ENCODE measurements around the gene TIMM17A.

Gene TIMM17A

DNA sequence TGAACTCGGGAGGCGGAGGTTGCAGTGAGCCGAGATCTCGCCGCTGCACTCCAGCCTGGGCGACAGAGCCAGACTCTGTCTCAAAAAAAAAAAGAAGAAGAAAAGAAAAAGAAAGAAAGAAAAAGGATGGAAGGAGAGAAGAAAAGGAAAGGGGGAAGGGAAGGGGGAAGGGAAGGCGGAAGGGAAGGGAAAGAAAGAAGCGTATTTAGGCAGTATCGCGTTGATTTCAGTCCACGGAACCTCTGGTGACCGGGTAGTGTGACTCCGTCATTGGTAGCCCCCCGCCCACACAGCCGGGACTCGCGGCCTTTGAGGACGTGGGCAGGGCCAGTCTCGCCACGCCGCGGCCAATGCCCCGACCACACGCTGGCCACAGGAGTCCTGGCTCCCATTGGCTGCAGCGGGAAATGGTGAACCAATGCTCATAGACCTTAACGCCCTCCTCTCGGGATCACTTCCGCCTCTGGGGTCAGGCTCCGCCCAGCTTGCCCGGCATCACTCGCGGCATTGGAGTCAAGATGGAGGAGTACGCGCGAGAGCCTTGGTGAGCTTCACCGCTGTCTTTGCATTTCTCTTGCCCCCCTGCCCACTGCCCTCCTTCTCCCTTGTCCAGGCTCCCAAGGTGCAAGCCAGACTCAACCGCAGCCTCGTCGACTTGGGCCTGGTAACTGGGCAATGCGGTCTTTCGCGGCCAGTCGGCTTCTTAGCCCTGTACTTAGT, at the start of gene TIMM17A:
Gene TIMM17A (plus strand): TSS at position 495 of the 720 bp plus-strand sequence. CDS start 24 bp downstream, at position 519.
- DNase-seq (ENCODE audit: low read depth in 2 of 2), result peak; percentile 85 to 95

DNA sequence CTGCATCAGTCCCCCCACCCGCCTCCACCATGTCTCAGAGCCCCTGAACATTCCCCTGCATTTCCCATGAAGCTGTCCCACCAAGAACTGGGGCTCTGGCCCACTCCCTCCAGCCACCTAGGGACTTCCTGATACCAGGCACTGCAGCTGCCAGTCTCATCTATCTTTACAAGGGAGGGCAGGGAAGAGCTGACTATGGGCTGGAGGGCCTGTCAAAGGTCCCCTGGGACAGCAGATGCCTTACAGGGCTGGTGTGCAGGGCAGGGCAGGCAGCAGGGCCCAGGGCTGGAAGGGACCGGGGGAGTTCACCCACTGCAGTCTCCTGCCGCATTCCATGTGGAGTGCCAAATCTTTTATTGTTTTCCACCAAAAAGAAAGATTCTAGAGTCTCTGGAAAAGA, 49.0 kb upstream of the TIMM17A start:
- DNase-seq (ENCODE audit: low read depth in 2 of 2), result no peak

DNA sequence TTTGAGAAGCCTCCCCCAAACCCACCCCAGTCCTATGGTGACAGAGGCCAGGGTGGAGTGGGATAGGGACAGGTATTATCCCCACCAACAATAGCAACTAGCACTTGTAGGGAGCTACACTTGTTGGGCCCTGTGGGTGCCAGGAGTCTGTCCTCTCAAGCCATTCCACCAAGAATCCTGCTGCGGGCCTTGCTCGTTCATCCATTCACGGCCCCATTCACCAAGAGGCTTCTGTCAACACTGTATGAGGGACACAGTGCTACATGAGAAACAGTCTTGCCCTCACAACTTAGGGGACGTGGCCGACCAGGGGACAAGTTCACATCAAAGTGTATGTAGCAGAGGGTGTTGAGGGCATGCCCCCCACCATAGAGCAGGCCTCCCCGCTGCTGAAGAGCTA, 47.7 kb upstream of the TIMM17A start:
- no peak for DNase-seq (ENCODE audit: low read depth in 2 of 2)

DNA sequence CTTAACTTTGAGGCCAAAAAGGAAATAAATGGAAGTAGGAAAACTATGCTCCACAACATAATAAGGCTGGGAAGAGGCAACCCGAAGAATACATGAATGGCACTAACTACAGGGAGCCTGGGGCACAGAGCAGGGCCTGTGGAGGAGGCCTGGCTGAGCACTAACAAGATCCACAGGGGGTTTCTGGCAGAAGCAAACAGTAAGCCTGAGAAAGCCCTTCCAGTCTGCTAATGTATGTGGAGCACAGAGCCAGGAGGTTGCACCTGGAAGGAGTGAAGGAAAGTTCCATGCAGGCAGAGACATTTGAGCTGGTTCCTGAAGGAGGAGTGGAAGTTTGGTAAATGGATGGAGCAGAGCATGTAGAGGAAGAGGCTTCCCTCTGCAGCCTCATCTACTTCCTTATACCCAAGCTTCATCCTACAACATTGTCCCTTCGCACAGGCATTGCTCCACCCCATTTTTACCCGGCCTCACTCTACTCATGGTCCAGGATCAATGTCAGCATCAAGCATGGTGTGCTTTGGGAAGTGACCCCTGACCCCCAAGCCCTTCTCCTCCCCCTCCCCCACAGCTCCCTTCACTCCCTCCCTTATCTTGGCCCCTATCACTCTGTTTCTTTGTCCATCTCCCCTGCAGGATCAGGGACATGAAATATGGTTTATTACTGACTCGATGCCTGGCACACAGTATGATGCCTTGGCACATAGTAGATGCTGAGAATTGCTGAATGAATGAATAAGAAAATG, 43.3 kb upstream of the TIMM17A start:
- DNase-seq (ENCODE audit: low read depth in 2 of 2), result no peak

DNA sequence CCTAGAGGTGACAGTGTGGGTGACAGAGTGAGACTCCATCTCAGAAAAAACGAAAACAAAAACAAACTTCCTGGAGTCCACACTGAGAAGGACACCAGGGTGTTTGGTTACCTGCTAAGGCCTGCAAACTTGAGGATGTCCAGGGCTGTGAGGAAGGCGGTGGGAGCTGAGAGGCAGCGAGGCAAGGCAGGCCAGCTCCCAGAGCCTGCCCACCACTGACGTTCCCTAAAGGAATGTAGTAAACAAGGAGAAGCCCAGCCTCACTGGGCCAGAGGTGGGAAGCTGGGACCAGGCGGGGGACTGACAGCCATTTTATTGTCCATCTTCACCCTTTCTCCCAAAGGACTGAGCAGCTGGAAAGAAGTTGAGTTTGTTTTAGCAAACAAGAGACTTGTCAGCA, 42.5 kb upstream of the TIMM17A start:
- no peak for DNase-seq (ENCODE audit: low read depth in 2 of 2)

DNA sequence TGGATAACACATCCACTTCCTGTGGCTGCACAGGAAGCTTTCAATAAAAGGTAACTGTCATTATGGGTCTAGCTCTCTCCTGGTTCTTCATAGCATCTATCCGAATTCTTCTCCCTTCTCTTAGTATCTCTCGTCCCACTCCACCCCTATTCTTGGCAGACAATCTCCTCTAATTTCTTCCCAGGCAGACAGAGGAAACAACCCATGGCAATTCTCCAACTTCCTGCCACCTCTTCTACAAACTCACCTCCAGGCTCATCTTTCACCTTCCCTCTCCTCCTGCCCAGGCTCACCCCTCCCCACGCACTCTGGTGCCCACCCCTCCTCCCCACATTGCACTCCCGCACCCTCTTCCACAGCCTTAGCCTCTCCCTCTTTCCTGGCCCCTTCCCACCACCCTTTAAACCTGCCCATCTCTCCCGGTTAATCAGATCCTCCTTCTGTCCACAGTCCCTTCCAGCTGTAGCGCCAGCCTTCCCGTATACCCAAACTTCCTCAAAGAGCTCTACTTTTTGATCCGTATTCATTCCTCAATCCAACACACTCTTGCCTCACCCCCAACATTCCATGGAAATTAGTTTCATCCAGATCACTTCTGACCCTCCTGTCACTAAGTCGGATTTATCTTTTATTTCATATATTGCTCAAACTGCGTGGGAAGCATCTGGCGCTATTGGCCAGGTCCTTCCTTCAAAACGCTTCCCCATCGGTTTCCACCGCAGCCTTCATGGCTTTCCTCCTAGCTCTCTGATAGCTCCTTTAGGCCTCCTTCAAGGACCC, 40.7 kb upstream of the TIMM17A start:
- no peak for DNase-seq (ENCODE audit: low read depth in 2 of 2)

DNA sequence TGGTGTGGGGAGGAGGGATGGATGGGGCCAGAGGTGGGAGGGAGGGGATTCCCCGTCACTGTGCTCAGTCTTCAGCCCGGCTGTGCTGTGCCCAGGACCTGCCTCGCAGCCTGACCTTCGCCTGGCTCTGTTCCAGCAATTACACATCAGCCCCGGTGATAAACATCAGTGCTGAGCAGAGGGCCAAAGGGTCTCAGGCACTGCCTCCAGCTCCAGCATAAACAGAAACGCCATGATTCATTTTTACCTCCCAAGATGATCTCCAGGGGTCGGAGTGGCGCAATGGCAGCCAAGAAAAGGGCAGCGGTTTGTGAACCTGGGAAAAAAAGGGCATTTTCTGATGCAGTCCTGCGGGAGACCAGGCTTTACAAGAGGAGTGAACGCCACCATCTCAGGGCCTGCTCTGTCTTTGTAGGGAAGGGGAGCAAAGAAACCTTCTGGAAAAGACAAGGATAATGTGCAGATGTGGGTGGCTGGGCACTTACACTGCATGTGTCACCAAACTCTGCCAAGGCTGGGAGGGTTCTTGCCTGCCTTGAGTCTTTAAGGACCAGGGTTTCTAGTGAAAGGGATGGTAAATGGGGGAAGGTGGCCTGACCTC, 38.6 kb upstream of the TIMM17A start:
- DNase-seq (ENCODE audit: low read depth in 2 of 2), result no peak

DNA sequence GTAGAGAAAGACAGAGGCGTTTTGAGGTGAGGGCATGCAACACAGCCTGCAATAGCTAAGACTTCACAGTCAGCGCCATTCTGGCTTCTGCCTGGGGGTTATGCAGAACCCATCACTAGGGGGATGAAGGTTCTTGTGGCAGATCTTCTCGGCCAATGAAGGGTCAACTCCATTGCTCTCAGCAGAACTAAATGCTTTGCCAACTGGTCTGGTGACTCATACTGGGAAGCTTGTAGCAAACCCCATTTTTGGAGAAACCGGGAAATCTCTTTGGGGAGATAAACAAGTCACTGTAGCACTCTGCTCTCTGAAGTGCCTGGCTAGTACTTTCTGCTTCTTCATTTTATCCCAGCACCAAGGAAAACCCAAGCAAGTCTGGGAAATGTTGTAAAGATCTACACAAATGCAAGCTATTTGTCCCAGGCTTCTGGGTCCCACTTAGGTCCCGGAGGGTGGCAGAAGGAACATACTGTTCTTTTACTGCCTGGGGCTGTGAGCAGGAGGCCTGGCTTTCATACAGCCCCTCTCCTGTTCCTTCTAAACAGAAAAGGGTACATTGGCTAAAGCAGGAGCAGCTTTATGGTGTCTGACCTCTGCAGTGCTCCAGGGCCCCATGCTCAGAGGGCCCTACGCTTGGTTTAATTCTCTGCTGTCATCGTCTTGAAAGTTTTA, 37.8 kb upstream of the TIMM17A start:
- no peak for DNase-seq (ENCODE audit: low read depth in 2 of 2)

DNA sequence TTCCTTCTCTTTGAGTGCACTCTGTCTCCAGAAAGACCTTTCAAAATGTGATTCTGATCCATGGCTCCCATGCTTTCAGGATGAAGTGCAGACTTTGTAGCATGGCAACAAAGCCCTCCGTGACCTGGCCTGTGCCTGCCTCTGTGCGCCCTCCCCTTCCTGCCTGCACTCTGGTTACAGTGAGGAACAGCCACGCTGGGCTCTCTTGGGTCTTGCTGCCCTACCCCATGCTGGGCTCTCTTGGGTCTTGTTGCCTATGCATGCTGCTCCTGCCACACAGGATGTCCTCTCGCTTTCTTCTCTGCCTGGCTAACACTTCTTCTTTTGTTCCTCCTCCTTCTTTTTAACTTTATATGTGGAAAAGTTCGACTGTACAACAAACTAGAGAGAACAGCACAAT, 37.0 kb upstream of the TIMM17A start:
- DNase-seq (ENCODE audit: low read depth in 2 of 2), result no peak

DNA sequence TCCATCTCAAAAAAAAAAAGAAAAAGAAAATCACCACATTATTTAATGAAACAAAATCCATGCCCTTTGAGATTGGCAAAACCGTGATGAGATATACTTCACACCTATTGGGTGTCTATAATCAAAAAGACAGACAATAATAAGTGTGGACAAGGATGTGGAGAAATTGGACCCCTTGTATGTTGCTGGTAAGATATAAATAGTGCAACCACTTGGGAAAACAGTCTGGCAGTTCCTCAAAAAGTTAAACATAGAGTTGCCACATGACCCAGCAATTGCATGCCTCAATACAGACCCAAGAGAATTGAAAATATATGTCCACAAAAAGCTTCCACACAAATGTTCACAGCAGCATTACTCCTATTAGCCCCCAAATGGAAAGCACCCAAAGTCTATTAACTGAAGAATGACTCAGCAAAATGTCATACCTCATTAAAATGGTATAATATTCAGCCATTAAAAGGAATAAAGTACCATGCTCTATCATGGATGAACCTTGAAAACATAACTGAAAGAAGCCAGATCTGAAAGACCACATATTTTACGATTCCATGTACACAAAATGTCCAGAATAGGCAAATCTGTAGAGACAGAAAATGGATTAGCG, 33.2 kb upstream of the TIMM17A start:
- DNase-seq (ENCODE audit: low read depth in 2 of 2), result no peak

DNA sequence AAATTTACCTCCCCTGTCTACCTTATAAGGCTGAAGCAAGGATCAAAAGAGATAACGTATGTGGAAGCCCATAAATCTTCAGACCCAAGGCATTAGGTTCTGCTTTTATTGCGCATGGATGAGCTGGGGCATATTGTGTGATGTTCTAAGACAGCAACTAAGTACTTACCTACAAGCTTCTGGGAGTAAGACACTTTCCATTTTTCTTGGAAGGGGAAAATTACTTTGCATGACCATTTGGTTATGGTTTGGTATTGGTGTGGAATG, 30.1 kb upstream of the TIMM17A start:
- DNase-seq (ENCODE audit: low read depth in 2 of 2), result no peak

DNA sequence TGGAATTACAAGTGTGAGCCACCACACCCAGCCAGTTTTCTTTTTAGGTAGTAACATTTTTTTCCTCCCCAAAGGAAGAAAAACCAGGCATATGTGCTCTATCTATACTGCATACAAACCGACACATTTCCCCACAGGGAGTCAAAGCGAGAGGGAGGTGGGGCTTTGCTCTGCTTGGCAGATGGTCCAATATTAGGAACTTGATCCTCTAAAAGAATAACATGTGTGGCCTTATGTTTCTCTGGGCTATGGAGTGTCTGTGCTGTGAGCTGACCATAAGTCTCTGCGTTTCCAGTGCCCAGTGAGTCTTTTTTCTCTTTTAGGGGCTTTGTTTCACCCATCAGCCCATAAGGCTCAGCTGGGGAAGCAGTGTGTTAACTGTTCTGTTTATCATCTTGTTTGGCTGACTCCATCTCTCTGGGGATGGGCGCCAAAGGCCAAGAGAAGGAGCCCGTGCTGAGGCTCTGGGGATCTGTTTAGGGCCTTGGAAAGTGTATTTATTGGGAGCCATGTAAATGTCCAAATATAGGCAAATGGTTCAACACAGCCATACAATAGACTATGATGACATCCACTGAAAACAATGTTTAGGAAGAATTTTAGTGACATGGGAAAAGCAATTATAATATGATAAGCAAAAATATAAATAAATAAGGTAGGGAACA, 29.2 kb upstream of the TIMM17A start:
- DNase-seq (ENCODE audit: low read depth in 2 of 2), result no peak

DNA sequence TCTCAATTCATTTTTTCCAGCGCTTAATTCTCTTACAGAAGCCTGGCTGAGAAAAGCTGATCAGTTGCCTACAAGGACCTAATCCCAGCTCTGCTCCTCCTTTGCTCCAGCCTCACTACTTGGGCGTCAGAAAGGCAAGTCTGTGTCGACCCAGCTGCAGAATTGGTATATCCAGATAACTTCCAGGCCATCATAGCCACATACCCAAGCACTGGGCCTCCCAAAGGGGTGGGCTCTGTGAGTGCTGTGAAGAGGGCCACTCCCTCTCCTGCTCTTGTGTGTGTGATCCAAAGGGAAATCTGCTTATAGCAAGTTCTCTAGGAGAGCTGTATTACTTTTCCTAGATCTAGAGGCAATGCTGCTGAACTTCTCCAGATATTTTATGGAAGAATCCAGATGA, 27.0 kb upstream of the TIMM17A start:
- DNase-seq (ENCODE audit: low read depth in 2 of 2), result no peak

DNA sequence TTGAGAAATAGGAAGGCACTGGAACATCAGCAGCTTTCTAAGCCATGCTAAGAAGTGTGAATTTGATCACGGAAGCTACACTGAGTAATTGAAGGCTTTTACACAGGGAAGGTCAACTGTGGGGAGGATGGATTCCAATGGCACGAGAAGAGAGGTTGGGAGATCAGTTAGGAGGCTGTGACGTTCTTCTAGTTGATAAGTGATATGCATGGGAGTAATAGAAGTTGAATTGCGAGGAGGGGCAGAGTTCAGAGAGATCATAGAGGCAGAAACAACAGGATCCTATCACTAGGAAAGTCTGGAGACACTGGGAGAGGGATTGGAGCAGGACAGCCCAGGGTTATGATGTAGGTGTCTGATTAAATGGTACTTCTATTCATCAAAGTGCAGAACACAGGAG, 25.2 kb upstream of the TIMM17A start:
- DNase-seq (ENCODE audit: low read depth in 2 of 2), result no peak

DNA sequence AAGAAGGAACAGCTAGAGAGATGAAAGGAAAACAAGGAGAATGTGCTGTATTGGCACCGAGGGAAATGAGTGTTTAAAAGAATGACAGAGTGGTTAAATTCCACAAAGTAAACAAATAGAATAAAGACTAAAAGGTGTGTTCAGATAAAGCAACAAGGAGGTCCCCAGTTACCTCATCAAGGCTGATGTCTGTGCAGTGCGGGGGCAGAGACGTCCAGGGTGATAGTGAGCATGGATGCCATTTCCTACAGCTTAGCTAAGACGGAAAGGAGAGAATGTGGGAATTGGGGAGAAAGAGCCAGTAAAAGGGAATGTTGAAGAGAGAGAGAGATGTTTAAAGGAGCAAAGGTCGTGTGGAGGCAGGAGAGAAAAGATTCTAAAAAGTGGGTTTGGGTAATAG, 24.5 kb upstream of the TIMM17A start:
- DNase-seq (ENCODE audit: low read depth in 2 of 2), result no peak

DNA sequence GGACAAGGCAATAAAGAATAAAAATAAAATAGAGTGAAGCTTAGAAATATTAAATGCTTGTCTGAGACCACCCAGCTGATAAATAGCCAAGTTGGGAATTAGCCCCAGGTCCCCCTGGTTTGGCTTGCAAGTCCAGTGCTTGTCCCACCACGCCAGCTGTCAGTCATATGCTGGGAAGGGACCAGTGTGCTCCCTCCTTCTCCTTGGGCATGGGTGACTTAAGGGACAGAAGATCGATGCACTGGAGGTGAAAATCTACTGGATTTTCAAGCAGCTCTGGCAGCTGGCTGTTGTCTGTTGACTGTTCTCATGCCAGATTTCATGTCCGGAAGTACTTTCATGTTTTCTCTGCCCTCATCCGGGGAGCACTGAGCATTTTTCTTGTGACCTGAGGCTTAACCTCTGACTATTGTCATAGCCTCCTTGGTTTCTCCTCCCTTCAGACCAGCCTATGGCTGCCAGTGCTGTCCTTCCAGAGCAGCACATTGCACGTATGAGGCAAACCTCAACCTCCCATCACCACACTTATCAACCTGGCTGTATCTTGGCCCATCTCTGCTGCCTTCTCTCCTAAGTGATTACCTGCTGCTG, 21.4 kb upstream of the TIMM17A start:
- no peak for DNase-seq (ENCODE audit: low read depth in 2 of 2)

DNA sequence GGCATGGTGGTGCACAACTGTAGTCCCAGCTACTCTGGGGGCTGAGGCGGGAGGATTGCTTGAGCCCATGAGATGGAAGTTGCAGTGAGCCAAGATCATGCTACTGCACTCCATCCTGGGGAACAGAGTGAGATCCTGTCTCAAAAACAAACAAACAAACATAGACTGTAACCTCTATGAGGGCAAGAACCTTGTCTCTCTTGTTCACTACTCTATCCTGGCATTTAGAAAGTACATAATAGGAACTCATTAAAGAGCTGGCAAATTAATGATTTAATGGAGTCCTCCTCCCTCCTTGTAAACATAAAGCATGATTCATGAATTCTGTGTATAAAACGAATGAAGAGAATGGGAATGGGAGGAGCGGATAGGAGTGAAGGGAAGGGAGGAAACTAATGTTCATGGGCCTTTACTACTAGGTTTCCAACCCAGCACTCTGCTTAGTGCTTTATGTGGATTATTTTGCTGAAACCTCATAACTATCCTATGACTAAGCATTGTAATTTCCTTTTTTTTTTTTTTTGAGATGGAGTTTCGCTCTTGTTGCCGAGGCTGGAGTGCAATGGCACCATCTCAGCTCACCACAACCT, 17.6 kb upstream of the TIMM17A start:
- no peak for DNase-seq (ENCODE audit: low read depth in 2 of 2)

DNA sequence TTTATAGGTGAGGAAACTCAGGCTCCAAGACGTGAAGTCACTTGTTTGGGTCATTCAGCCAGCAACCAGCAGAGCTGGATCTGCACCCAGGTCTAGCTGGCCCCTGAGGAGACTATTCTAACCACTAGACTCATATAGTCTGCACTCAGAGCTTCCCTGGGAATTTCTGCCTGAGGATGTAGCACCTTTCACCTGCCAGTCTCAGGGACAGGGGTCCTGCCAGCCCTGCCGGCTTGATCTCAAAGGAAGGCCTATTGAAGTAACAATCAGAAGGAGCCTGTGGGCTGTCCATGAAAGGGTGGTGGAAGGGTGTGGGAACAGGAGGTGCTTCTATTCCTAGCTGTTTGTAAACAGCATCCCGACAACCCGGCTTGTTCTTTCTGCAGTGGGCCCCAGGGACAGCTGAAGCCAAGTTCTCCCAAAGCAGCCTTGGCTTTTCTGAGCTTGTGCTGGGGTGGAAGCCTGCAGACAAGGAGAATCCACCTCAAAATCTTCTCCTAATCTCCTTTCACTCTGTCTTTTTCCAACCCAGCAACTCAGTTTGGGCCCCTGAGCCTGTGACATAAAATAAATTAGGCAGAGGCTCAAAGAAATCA, 16.8 kb upstream of the TIMM17A start:
- no peak for DNase-seq (ENCODE audit: low read depth in 2 of 2)

DNA sequence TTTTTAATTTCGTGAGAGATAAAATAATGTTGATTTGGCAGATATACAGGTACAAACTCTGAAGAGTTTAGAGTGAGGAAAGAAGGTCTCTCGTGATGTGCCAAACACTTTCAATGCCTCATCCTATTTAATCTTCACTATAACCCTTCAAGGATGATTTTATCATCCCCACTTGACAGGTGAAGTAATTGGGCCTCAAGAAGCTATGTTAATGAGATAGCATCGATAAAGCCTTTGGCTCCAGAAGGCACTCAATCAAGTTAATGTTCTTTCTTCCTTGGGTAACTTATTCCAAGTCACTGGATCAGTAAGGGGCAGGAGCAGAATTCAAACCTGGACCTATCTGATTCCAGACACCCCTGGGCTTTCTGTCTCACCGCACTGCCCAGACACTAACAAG, 16.2 kb upstream of the TIMM17A start:
- no peak for DNase-seq (ENCODE audit: low read depth in 2 of 2)

DNA sequence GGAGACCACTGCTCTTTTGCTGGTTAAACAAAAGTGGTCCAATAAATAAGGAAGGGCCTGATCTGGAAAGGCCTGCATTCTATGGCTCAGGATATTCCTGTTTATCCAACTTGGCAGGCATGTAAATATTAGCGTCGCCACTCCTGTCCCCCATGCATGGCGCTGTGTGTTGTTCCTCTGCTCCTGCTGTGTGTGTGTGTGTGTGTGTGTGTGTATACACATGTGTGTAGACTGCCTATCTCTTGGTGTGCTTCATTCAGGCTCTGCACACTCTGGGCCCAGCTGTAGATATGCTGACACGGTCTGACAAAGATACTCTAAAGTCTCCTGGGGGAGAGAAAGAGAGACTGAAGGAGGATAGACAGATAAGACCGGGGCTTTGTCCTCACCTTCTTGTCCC, 15.7 kb upstream of the TIMM17A start:
- no peak for DNase-seq (ENCODE audit: low read depth in 2 of 2)
